A673 (cell line): Measurements from ENCODE around the gene RNU6-8. TPM values are rescaled to one million over a fixed set of nuclear protein-coding genes. Genes with fewer than 3 reads are reported as not detected.

Experiments
- BruUV-seq: library from RNA; stranded (reverse); fragments of 400-500 nt; replicated peaks from 2 replicates; lab custom pipeline; 2021; lab: Mats Ljungman, UMichigan
- CTCF ChIA-PET: fragments of 300-600 bp; sonication (Branson Sonifier 250); formaldehyde crosslinking; loops from one replicate; lab custom pipeline; 2022; ENCODE audit warnings: antibody characterized with exemption; lab: Charles Lee
- POLR2A ChIA-PET: fragments of 300-600 bp; sonication (Branson Sonifier 250); formaldehyde crosslinking; loops from one replicate; lab custom pipeline; 2022; ENCODE audit warnings: antibody characterized with exemption; ENCODE audit not compliant: low non-redundant PET; lab: Charles Lee
- DNase-seq: peaks from one replicate; pipeline ENCODE4 v3.0.0-alpha.2; 2015; ENCODE audit warnings: low spot score
- H3K27ac ChIP-seq: fragments of 200-600 bp; sonication (generic); 2 replicates; pipeline ENCODE4 v1.5.1; 2016; ENCODE audit warnings: mixed run types, low read depth, mild to moderate bottlenecking, mixed read lengths, antibody characterized with exemption, low read length; ENCODE audit not compliant: poor library complexity, severe bottlenecking
- H3K27me3 ChIP-seq: fragments of 200-600 bp; sonication (generic); replicated peaks from 2 replicates; pipeline ENCODE4 v1.6.1; 2017; ENCODE audit warnings: mixed run types, low read depth, mild to moderate bottlenecking, mixed read lengths, antibody characterized with exemption, low read length; ENCODE audit not compliant: insufficient read depth, poor library complexity
- H3K36me3 ChIP-seq: fragments of 200-600 bp; sonication (generic); 2 replicates; pipeline ENCODE4 v1.6.1; 2016; ENCODE audit warnings: mixed run types, mild to moderate bottlenecking, mixed read lengths, antibody characterized with exemption, low read length; ENCODE audit not compliant: insufficient read depth, poor library complexity, severe bottlenecking
- H3K4me1 ChIP-seq: fragments of 200-600 bp; sonication (generic); 2 replicates; pipeline ENCODE4 v1.6.1; 2017; ENCODE audit warnings: mixed run types, mild to moderate bottlenecking, mixed read lengths, antibody characterized with exemption, low read length; ENCODE audit not compliant: insufficient read depth, poor library complexity, severe bottlenecking
- H3K4me3 ChIP-seq: fragments of 200-600 bp; sonication (generic); 2 replicates; pipeline ENCODE4 v1.5.1; 2016; ENCODE audit warnings: low read depth, mixed run types, mild to moderate bottlenecking, mixed read lengths, low read length; ENCODE audit not compliant: poor library complexity, severe bottlenecking
- H3K9me3 ChIP-seq: fragments of 200-600 bp; sonication (generic); 2 replicates; pipeline ENCODE4 v1.6.1; 2016; ENCODE audit warnings: mixed run types, low read depth, mild to moderate bottlenecking, mixed read lengths, antibody characterized with exemption, low read length; ENCODE audit not compliant: poor library complexity, severe bottlenecking
- EZH2 ChIP-seq: fragments of 200-600 bp; sonication (generic); IDR thresholded peaks from 2 replicates; pipeline ENCODE4 v1.6.1; 2017; ENCODE audit warnings: borderline replicate concordance, low read depth, mild to moderate bottlenecking, mixed read lengths, antibody characterized with exemption, low read length; ENCODE audit not compliant: poor library complexity, severe bottlenecking
- intact Hi-C: fragments of 100-400 bp; cut with micrococcal nuclease; formaldehyde crosslinking; loops from one replicate; pipeline ENCODE4 v1.10.0; 2022; ENCODE audit not compliant: unreplicated experiment
- total RNA-seq: library from RNA; stranded (reverse); gene quantifications from 2 replicates; pipeline ENCODE4 v1.2.3, GENCODE V29; 2021
- TF ChIP-seq, protein P1 (sequence below): fragments of 300-800, 200-600 bp; sonication (generic); conservative IDR thresholded peaks from 2 replicates; pipeline ENCODE4 v1.5.1; 2017; ENCODE audit warnings: low read depth, mild to moderate bottlenecking, antibody characterized with exemption, low read length, moderate library complexity, mixed read lengths

Gene RNU6-8
- total RNA-seq, 1 experiment from 2014 or later: not detected

DNA sequence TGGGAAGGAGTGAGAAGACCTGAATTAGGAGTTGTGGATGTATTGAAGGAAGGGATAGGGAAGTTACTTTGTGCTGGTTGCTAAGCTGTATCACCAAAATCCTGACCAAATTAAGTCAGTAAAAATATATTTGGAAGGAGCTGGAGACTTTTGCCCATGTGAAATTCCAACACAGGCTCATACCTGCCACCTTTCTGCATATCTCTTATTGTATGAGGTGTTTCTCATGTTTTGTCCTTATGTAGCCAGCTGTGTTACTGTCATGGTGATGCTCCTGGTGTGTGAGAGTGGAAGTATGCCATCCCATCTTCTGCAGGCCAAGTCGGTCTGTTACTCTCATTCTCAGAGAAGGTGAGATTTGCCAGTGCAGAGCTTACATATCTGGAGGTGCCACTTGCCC lies 29.4 kb upstream of the RNU6-8 start:
- BruUV-seq: no TSS peak
- H3K27ac ChIP-seq: no peak overlapping the region

DNA sequence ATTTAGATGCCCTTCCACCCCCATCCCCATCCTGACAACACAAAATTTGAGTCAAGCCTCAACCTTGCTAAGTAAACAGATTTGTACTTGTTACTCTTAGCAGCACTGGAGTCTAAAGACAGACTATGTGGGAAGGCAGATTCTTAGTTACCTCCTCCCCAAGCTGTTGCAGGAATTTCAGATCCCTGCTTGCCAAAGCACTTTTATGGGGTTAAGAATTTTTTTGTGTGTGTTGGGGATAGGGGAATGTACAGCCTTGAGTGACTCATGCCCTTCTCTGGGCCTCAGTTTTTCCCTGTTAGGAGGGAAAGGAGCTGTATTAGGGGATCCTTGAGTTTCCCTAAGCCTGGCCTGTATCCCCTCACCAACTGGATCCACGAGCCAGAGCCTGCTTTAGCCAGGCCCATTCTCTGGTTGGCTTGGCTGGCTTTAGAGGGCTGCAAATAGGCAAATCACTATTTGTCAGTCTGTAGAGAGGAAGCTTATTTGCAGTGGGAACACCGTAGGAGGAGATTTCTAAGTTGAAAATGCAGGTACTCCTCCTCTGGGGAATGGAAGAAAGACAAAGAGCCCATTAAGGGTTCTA lies 27.7 kb upstream of the RNU6-8 start:
- DNase-seq: no peak
- Histone ChIP-seq H3K27me3 (no peaks in the 10 kb centered on the region), H3K36me3 (no peaks in the 10 kb centered on the region), H3K9me3 (no peaks in the 10 kb centered on the region), H3K27ac (no peak overlapping the region), H3K4me3 (no peak overlapping the region), H3K4me1 (no peaks in the 10 kb centered on the region)
- intact Hi-C loops: no loop called here
- no peak for TF ChIP-seq EZH2
- TF ChIP-seq, protein P1, sequence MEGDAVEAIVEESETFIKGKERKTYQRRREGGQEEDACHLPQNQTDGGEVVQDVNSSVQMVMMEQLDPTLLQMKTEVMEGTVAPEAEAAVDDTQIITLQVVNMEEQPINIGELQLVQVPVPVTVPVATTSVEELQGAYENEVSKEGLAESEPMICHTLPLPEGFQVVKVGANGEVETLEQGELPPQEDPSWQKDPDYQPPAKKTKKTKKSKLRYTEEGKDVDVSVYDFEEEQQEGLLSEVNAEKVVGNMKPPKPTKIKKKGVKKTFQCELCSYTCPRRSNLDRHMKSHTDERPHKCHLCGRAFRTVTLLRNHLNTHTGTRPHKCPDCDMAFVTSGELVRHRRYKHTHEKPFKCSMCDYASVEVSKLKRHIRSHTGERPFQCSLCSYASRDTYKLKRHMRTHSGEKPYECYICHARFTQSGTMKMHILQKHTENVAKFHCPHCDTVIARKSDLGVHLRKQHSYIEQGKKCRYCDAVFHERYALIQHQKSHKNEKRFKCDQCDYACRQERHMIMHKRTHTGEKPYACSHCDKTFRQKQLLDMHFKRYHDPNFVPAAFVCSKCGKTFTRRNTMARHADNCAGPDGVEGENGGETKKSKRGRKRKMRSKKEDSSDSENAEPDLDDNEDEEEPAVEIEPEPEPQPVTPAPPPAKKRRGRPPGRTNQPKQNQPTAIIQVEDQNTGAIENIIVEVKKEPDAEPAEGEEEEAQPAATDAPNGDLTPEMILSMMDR: no peak
- ChIA-PET CTCF (no interaction called here), POLR2A (no interaction called here)
- BruUV-seq: no TSS peak

More for the DNA sequence above, 29.4 kb upstream of the RNU6-8 start:
- ChIA-PET CTCF (no interaction called here), POLR2A (no interaction called here)
- no peak for DNase-seq
- no peak overlapping the region for H3K4me3 ChIP-seq
- intact Hi-C loops: no loop called here
- no peaks in the 10 kb centered on the region for H3K9me3 ChIP-seq
- H3K36me3 ChIP-seq: no peaks in the 10 kb centered on the region
- TF ChIP-seq EZH2: no peak
- TF ChIP-seq, protein P1: no peak
- H3K27me3 ChIP-seq: no peaks in the 10 kb centered on the region
- no peaks in the 10 kb centered on the region for H3K4me1 ChIP-seq

DNA sequence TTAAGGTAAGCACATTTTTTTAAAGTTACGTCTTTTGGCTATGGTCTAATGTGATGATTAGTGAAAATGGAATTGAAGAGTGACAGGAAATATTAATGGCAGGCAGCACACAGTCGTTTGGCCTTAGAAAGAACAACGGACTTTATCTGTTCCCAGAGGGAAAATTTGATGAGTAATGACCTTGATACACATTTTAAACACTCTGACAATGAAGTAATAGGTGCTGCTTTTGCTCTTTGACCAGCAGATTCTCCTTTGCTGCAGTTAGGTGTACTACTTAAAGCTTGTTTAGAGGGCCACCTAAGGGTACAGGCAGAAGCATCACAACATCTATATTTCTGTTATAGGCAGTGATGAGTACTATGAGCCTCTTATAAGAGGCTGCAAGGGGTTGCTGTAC lies 27.1 kb upstream of the RNU6-8 start:
- POLR2A ChIA-PET: no interaction called here
- intact Hi-C loops: no loop called here
- TF ChIP-seq, protein P1: no peak
- no peak for TF ChIP-seq EZH2

More for the DNA sequence above, 27.1 kb upstream of the RNU6-8 start:
- no TSS peak for BruUV-seq
- no peak for DNase-seq
- Histone ChIP-seq H3K27ac (no peak overlapping the region), H3K27me3 (no peaks in the 10 kb centered on the region), H3K36me3 (no peaks in the 10 kb centered on the region), H3K9me3 (no peaks in the 10 kb centered on the region), H3K4me1 (no peaks in the 10 kb centered on the region), H3K4me3 (no peak overlapping the region)
- CTCF ChIA-PET: no interaction called here
